GM19463 (cell line): ENCODE data around the gene SNRPA1.

Source experiments
- ATAC-seq: cut with Tn5 transposase; IDR thresholded peaks from one replicate; pipeline ENCODE4 v1.9.1; 2021; ENCODE audit warnings: mild to moderate bottlenecking, moderate library complexity; ENCODE audit not compliant: unreplicated experiment

The SNRPA1 gene

DNA sequence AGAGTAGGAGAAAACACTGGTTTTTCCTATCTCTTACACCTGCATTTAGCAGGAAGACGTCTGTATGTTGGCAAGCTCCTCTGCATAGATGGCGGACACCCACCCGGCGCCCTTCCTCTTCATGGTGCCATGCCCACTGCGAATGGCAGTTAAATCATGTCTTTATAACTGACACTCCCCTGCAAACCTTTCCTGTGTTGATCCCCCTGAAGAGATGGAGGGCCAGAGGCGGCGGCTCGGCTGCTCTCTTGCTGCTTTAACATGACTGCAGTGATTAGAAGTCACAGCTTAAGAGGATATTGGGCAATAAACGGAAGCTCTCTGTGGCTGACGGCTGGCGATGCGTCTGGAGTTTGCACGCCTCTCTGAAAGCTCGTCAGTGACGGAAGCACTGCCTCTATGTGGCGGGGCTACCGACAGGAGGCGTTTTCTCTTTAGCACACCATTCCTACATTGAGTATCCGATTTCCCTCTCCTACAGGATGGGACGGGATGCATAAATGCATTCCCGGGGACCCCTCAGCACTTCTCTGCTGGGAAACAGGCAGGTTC is 25.5 kb upstream of the SNRPA1 start:
- peak; percentile 68 for ATAC-seq

DNA sequence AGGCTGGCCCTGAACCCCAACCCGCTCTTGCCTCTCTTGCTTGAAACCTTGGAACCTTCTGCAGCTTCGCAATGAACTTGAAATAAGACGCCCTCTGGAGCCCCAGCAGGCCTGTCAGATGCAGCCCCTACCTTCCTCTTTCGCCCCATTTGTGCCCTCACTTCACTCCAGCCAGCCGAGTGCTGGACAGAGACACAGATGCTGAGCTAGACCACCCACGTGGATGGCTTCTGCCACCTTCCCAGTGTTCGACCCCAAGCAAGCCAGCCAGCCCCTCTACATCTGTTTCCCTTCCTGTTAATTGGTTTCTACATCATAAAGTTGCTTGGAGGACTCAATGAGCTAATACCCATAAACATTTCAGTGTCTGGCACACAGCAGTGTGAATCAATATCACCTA is 23.8 kb upstream of the SNRPA1 start:
- no peak for ATAC-seq

DNA sequence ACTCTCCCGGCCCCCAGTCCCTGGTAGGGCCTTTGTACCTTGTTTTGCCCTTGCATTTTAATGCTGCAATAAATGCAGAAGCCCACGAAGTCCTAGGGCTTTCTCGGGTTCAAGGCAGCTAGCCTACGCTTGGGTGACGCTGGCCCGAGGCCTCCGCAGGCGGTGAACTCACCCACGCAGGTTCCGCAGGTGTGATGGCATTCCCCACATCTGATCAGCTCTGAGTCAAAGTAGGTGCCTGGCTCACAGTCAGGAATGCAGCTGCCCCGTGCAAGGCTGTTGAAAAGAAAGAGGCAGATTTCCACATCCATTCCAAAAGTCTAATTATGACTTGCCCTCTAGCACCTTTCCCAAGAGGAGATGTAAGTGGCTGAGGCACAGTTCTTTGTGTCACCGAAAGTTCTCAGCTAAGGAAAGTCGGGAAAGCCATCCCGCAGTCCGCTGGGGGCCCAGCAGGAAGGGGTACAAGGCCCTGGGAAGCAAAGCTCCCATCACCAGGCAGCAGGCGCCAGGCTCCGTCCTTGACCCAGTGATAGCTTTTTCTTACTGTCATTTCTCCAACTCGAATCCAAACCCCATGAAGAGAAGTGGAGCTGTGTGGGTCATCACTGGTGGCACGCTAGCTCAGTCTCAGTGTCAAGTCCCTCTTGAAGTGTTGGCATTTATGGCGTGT is 23.2 kb upstream of the SNRPA1 start:
- no peak for ATAC-seq

DNA sequence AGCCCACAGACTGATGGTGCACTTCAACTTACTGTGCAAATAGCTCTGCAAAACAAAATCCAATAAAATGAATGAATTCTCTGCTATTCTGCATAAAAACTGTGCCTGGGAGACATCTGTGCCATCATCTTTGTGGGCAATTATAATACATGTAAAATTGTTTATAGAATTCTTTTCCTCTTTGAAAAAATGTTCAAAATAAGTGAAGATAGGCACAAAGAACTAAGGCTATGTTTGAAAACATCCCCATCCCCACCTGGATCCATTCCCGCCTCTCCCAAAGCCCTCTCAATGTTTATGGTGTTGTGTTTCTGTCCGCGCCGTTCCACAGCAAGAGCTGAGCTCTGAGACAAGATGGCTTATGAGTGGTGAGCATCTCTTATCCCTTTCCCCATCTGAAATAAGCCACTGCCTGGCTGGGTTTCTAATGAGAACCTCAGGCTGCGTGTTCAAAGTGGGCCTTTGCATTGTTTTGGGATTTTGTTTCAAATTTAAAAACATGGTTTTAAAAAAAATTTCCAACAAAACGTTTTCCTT is 22.4 kb upstream of the SNRPA1 start:
- no peak for ATAC-seq

GRCh38 chr15:101316529-101316928 is 21.5 kb upstream of the SNRPA1 start:
- no peak for ATAC-seq

DNA sequence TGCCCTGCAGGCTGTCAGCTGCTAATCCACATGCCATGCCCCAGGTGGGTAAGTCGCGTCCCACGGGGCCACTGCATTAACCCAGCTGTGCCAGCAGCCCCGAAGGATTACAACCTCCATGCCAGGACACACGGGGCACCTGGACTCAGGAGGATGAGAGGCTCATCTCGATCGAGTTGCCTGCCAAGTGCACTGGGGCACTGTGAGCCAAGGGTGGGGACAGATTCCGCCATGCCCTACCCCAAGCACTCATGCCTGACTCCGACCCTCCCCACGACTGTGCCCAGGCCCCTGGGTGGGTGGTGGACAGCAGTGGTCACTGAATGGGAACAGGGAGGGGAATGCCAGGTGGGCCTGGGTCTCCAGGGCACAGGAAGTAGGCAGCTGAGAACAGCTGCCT is 20.7 kb upstream of the SNRPA1 start:
- ATAC-seq = no peak

GRCh38 chr15:101314336-101315125 is 19.5 kb upstream of the SNRPA1 start:
- no peak for ATAC-seq

GRCh38 chr15:101313041-101313761 is 18.2 kb upstream of the SNRPA1 start:
- no peak for ATAC-seq

- no peak for ATAC-seq
Measured at GRCh38 chr15:101310508-101310907, 15.5 kb upstream of the SNRPA1 start.

- no peak for ATAC-seq
Measured at GRCh38 chr15:101310161-101310480, 15.1 kb upstream of the SNRPA1 start.

DNA sequence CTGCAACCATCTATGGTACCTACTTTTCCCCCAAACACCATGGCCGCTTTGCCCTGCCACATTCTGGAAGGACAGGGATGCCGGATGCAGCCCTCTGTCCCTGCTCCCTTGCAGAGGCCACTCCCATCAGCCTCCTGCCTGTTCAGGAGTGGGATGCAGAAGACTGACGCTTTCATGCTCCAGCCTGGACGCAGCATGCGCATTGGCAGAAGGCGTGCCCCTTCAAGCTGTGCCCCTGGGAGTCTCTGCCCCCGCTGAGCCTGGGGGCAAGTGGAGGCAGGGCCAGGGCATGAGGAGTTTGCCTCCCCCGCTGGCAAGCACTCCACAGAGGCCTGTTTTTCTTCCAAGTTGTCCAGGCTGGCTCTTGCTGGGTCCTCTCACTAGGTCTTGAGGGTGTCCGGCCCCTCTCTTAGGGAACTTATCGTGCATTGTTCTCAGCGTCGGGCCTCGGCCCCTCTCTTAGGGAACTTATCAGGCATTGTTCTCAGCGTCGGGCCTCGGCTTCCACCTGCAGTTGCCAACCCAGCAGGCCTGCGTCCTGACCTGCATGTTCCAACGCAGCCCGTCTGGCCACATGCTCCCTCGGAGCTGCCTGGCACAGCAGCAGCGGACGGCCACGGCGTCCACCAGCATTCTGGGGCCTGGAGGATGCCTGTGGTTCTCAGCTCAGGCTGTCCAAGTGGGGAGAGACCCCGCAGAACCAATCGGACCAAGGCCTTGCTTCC is 14.6 kb upstream of the SNRPA1 start:
- ATAC-seq = no peak

DNA sequence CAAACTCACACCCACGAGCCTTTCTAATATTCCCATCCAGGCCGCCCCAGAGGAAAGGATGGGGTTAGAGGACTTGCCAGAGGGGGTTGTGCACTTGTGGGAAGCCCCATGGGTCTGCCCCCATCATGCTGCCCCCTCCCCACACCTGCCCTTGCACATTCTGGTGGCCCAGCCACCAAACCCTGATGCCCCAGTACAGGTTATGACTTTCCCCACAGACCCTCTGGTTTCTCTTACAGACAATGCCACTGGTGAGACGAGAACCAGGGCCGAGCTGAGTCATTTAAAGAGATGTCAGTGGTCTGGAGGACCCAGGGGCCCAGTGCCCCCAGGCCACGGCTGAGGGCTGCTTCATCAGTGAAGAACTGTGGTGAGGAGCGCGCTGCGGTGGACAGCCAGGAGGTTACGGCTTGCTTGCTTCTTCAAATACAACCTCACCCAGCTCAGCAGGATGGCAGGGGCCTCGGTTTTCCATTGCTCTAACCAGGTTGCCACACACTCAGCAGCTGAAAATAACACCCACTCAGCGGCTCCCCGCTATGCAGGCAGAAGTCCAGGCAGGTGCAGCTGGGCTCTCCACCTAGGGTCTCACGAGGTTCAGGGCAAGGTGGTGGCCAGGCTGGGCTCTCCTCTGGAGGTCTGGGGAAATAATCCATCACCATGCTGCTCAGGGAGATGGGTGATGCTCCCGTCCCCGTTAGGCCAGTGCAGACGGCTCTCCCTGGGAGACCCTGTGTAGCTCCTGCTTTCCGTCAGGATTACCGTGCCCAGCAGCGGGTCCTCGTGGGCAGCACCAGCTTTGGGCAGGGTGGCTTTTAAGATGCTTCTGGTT is 13.8 kb upstream of the SNRPA1 start:
- ATAC-seq = no peak

GRCh38 chr15:101307897-101308603 is 13.0 kb upstream of the SNRPA1 start:
- no peak for ATAC-seq

GRCh38 chr15:101307048-101307896 is 12.2 kb upstream of the SNRPA1 start:
- no peak for ATAC-seq

DNA sequence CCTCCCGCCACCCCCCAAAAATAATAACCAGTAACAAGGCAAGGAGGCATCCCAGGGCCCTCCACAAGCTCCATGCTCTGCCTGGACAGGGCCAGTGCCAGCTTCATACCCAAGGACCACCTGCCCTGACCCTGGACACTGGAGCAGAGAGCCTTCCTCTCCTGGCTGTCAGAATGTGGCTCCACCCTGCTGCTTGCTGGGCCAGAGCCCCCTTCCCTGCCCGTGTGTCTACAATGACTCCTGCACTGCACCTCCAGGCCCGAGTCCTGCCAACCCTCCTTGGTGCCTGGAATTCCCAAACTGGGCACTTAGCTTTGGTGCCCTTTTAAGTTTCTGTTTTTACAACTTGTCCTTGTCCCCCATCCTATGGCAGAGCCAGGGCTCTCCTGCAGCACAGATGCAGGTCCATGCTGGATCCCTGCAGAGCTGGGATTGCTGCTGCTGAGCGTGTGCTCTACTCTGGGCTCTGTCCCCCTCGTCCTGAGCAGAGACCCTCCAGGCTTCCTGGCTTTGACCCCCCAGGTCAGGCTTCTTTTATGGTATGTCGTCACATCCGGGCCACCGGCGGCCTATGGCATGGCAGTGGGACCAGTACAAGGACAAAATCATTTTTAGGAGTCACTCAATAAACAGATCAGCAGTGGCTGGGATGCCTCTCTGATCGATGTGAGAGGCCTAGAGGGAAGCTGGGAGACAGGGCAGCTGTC is 11.4 kb upstream of the SNRPA1 start:
- no peak for ATAC-seq

DNA sequence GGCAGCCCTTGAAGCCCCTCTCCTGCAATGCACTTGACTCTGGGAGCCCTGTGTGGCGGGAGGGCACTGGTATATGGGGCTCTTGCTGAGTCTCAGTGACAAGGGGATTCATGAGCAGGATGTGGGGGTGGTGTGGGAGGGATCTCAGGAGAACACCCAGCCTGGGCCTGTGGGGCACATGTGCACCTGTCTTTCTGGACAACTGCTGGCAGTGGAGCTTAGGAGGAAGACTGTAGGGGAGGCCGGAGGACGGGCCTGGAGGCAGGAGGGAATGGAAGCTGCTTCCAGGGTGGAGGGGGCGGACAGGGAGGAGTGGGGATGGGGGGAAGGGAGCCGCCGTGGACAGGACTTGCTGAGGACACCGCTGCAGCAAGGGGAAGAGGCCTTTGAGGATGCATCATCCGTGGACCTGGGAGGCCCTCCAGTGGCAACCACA is 10.8 kb upstream of the SNRPA1 start:
- no peak for ATAC-seq

DNA sequence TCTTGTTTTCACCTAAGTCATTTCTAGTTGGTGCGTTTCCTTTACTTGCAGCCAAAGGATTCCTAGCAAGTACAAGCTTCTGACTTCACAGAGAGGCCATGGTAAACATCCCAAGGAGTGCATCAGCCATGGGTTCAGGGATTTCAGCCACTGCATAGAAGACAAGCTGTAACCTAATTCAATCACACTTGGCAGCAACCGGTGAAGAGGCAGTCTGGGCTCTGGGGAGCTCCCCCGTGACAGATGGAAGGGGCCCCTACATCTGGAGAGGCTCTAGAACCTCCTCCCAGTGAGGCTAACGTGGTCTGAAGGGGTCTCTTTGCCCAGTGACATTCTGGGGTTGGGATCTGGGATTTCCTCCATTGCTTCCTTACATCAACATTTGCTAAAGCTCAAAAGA is 8.4 kb upstream of the SNRPA1 start:
- ATAC-seq = no peak
